Peyer's patch (tissue), 4 donors: ENCODE measurements around the gene ATP6V1F. TPM values are rescaled to one million over a fixed set of nuclear protein-coding genes. Genes with fewer than 3 reads are reported as not detected.

Experiments
- DNase-seq, 3 donors: peaks; one replicate each; pipeline ENCODE4 v3.0.0-alpha.2; 2017 to 2019
- H3K27ac ChIP-seq, 4 donors: fragments of 200-600 bp; sonication (generic); one replicate each; pipeline ENCODE4 v1.5.1; 2016 to 2019
- H3K27me3 ChIP-seq, 2 donors: fragments of 200-600 bp; sonication (generic); one replicate each; pipeline ENCODE4 v1.5.1; 2019
- H3K36me3 ChIP-seq, 3 donors: fragments of 200-600 bp; sonication (generic); one replicate each; pipeline ENCODE4 v1.5.1; 2016 to 2019
- H3K4me1 ChIP-seq, 4 donors: fragments of 200-600 bp; sonication (generic); one replicate each; pipeline ENCODE4 v1.5.1; 2016 to 2019
- H3K4me3 ChIP-seq, 4 donors: fragments of 200-600 bp; sonication (generic); 1 replicate in 3 of 4; 2 replicates in 1 of 4; pipeline ENCODE4 v1.5.1; 2016 to 2019; ENCODE audit warnings: mild to moderate bottlenecking in 1 of 4
- H3K9me3 ChIP-seq, 4 donors: fragments of 200-600 bp; sonication (generic); one replicate each; pipeline ENCODE4 v1.5.1; 2016 to 2019; ENCODE audit warnings: mild to moderate bottlenecking in 1 of 4
- POLR2A ChIP-seq, 2 donors: fragments of 450-650 bp; IDR thresholded peaks; one replicate each; pipeline ENCODE4 v1.5.1; 2017; ENCODE audit warnings: antibody characterized with exemption in 2 of 2, mild to moderate bottlenecking in 2 of 2, moderate library complexity in 2 of 2
- total RNA-seq, 4 donors: library from RNA; depleted of rRNA; stranded (reverse); fragments of >200 nt; gene quantifications; one replicate each; pipeline ENCODE4 v1.1.0, GENCODE V29; 2016
- TF ChIP-seq, protein P1 (sequence below), 6 experiments: fragments of 450-650 bp in 4 of 6; fragments of 200-600 bp in 2 of 6; sonication (generic) in 1 of 6; IDR thresholded peaks; one replicate each; pipeline ENCODE4 v1.5.1; 2017 to 2019; ENCODE audit warnings: antibody characterized with exemption in 6 of 6, mild to moderate bottlenecking in 3 of 6, moderate library complexity in 1 of 6

ATP6V1F gene
- total RNA-seq, 4 donors from 2014 or later: 71.3 to 88.3 (median 84.6) TPM

- Histone ChIP-seq H3K27ac (no peak overlapping the region), H3K4me1 (peaks cover 0 to 37% (median 10%) of the 10 kb centered on the region in 4 donors), H3K36me3 (peaks cover 0 to 6% (median 0%) of the 10 kb centered on the region in 3 donors), H3K4me3 (no peak overlapping the region), H3K27me3 (no peaks in the 10 kb centered on the region), H3K9me3 (no peaks in the 10 kb centered on the region)
- DNase-seq: no peak
- TF ChIP-seq POLR2A (IDR thresholded peaks at IDR 0.05): no peak
- TF ChIP-seq, protein P1, sequence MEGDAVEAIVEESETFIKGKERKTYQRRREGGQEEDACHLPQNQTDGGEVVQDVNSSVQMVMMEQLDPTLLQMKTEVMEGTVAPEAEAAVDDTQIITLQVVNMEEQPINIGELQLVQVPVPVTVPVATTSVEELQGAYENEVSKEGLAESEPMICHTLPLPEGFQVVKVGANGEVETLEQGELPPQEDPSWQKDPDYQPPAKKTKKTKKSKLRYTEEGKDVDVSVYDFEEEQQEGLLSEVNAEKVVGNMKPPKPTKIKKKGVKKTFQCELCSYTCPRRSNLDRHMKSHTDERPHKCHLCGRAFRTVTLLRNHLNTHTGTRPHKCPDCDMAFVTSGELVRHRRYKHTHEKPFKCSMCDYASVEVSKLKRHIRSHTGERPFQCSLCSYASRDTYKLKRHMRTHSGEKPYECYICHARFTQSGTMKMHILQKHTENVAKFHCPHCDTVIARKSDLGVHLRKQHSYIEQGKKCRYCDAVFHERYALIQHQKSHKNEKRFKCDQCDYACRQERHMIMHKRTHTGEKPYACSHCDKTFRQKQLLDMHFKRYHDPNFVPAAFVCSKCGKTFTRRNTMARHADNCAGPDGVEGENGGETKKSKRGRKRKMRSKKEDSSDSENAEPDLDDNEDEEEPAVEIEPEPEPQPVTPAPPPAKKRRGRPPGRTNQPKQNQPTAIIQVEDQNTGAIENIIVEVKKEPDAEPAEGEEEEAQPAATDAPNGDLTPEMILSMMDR (IDR thresholded peaks at IDR 0.05): no peak
Measured at GRCh38 chr7:128871050-128871449, 8.4 kb downstream of the ATP6V1F start.

GRCh38 chr7:128872394-128872824 is 9.8 kb downstream of the ATP6V1F start:
- no peak overlapping the region for H3K4me3 ChIP-seq
- H3K27ac ChIP-seq: no peak overlapping the region
- H3K9me3 ChIP-seq: no peaks in the 10 kb centered on the region
- no peaks in the 10 kb centered on the region for H3K27me3 ChIP-seq
- peaks cover 3 to 49% (median 10%) of the 10 kb centered on the region in 4 donors for H3K4me1 ChIP-seq
- TF ChIP-seq POLR2A (IDR thresholded peaks at IDR 0.05): no peak
- TF ChIP-seq, protein P1 (IDR thresholded peaks at IDR 0.05): no peak
- DNase-seq: no peak
- no peaks in the 10 kb centered on the region for H3K36me3 ChIP-seq

GRCh38 chr7:128873234-128873633 is 10.6 kb downstream of the ATP6V1F start:
- TF ChIP-seq POLR2A (IDR thresholded peaks at IDR 0.05): no peak
- TF ChIP-seq, protein P1 (IDR thresholded peaks at IDR 0.05): no peak
- no peak overlapping the region for H3K27ac ChIP-seq
- no peaks in the 10 kb centered on the region for H3K36me3 ChIP-seq
- no peak for DNase-seq
- no peaks in the 10 kb centered on the region for H3K9me3 ChIP-seq
- peaks cover 3 to 49% (median 10%) of the 10 kb centered on the region in 4 donors for H3K4me1 ChIP-seq
- no peaks in the 10 kb centered on the region for H3K27me3 ChIP-seq
- H3K4me3 ChIP-seq: peak overlapping the region in 1 of 4 donors; percentile 51

DNA sequence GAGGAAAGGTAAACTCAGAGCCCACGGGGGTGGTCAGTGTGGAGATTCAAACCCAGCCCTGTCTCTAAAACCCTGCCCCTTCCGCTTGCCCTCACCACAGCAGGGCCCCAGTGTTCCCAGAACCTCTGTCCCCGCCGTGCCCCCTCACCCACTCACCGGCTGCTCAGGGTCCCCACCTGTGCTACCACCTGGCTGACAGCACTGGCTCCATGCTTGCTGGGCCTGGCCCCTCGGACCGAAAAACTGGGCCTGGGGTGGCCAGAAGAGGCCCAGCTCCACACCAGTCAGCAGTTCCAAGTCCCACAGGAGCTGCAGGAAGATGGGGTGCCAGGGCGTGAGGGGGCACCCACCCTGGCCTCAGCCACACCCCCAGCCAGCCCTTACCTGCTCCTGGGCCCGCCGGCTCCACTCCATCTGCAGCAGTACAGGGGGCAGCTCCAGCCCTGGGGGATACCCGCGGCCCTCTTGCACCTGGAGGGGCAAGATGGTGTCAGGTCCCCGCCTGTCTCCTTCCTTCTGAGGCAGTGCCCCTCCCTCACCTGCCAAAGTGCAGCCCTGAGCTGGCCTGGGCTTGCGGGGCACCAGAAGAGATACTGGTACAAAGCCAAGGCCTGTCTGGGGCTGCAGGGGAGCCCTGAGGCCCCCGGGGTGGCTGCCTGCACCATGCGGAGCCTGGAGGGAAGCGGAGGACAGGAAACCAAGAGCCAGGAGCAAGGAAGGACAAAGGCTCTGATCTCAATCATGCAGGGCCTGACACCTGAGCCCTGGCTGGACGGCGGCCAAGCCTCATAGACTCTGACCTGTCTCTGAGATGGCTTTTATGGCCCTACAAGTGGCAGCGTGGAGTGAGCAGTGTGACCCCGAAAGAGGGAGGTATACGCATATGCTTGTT is 11.7 kb downstream of the ATP6V1F start:
- no peaks in the 10 kb centered on the region for H3K9me3 ChIP-seq
- peaks cover 3 to 40% (median 5%) of the 10 kb centered on the region in 4 donors for H3K4me1 ChIP-seq
- peak in 2 of 3 donors; percentile 93 for DNase-seq
- H3K36me3 ChIP-seq: no peaks in the 10 kb centered on the region
- peak overlapping the region in 3 of 4 donors; percentile 62 to 90 (median 81) for H3K27ac ChIP-seq
- H3K4me3 ChIP-seq: peak overlapping the region in 3 of 4 donors; percentile 12 to 53 (median 51)
- TF ChIP-seq POLR2A (IDR thresholded peaks at IDR 0.05): peak; percentile 61 to 68
- TF ChIP-seq, protein P1 (IDR thresholded peaks at IDR 0.05): no peak
- no peaks in the 10 kb centered on the region for H3K27me3 ChIP-seq

DNA sequence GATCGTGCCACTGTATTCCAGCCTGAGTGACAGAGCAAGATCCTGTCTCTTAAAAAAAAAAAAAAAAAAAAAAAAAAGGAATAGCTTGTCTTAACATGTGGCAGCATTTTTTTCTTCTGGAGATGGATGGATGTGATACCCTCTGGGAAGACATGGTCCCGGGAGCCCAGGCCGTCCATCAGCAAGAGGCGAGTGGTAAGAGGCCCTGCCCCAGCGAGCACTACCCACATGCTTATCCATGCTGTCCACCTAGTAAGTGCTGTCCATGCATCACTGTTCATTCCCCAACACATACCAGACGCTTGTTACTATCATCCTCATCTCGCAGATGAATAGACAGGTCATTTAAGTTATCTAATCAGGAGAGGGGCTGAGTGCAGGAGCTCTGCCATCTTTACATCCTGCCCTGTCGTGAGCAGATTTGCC is 12.9 kb downstream of the ATP6V1F start:
- Histone ChIP-seq H3K4me1 (peaks cover 0 to 31% (median 1%) of the 10 kb centered on the region in 4 donors), H3K27me3 (no peaks in the 10 kb centered on the region), H3K4me3 (no peak overlapping the region), H3K36me3 (no peaks in the 10 kb centered on the region), H3K27ac (no peak overlapping the region), H3K9me3 (no peaks in the 10 kb centered on the region)
- DNase-seq: peak in 1 of 3 donors; percentile 37
- no peak for TF ChIP-seq POLR2A (IDR thresholded peaks at IDR 0.05)
- TF ChIP-seq, protein P1 (IDR thresholded peaks at IDR 0.05): no peak
